Hepatic stellate cell (primary cell): ENCODE measurements around the gene CCL16.
"Not testable (repeated sequence)": the region's sequence is repeated elsewhere in the genome, so short reads cannot be mapped to it uniquely, and the experiment has no call there.

Source experiments
- DNase-seq: peaks from one replicate; pipeline ENCODE4 v3.0.0; 2011; ENCODE audit warnings: low spot score

Gene CCL16

DNA sequence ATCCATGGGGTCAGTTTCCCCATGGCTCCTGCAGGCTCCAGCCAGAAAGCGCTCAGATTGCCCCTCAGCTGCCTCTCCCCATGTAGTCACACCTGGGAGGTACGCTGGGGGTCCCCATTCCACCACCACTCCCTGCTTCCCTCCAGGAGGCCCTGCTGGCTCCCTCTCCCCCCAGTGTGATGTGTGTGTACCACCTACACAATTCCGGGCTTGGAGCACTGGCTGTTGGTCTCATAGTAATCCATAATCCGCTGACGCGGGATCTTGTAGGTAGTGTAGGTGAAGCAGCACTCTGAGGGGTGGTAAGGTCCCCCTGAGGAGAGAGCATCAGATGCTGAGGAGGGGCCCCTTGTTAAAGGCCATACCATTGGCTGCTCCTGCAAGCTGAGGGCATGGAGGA lies 2.8 kb upstream of the CCL16 start:
- no peak for DNase-seq

DNA sequence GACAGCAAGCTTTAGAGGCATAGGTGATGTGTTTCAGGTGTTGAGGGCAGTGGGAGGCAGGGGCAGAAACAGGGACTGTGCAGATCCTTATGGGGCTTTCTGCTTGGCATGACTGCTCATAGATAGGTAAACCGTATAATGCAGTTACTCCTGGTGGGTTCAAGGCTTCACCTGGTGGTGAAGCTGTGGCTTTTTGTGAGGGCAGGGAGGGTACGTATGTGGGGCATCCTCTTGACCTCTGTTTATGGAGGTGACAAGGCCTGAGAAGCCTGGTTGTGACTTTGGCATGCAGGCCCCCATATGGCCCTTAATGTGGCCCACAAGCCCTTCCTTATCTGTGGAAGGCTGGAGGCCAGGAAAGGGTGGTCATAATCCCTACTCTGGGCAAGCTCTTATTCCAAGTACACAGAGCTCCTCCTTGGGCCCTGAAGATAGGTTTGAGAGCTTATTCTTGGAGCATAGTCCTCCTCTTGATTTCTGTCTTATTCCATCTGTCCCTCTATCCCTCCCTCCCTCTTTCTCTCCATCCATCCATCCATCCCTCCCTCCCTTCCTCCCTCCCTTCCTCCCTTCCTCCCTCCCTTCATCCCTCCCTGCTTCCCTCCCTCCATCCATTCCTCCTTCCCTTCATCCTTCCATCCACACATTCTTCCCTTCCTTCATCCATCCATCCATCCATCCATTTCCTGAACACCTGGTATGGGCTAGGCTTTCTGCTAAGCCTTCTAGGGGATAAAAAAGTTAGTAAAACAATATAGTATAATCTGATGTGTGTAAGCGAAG lies 1.3 kb upstream of the CCL16 start:
- DNase-seq: no peak

DNA sequence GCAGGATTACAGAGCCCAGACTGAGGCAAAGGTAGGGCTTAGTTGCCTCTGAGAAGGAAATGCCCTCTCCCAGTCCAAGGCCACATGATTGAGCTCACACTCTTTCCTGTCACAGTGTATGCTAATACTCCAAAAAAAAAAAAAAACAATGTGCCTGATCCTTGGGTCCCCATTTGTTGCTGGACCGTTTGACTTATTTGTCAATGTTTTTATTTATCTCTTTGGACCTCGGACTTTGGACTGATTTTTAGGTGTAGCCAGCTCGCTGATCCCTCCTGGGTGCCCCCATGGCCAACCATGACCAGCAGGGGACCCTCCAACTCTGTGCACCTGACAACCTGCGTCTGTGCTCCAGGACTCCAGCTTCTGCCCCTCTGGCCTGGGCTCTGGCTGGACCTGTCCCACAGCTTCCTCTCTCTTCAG lies 622 bp upstream of the CCL16 start:
- DNase-seq: no peak

GRCh38 chr17:35978346-35978745 lies 3.0 kb downstream of the CCL16 start:
- DNase-seq: no peak

- no peak for DNase-seq
Observed at GRCh38 chr17:35977509-35977908, 3.8 kb downstream of the CCL16 start.

GRCh38 chr17:35973333-35974260 lies 7.7 kb downstream of the CCL16 start:
- DNase-seq: peak; percentile 29

GRCh38 chr17:35972945-35973332 lies 8.4 kb downstream of the CCL16 start:
- DNase-seq: no peak

- DNase-seq: no peak
Observed at GRCh38 chr17:35972535-35972934, 8.8 kb downstream of the CCL16 start.

GRCh38 chr17:35972066-35972465 lies 9.2 kb downstream of the CCL16 start:
- DNase-seq: no peak

DNA sequence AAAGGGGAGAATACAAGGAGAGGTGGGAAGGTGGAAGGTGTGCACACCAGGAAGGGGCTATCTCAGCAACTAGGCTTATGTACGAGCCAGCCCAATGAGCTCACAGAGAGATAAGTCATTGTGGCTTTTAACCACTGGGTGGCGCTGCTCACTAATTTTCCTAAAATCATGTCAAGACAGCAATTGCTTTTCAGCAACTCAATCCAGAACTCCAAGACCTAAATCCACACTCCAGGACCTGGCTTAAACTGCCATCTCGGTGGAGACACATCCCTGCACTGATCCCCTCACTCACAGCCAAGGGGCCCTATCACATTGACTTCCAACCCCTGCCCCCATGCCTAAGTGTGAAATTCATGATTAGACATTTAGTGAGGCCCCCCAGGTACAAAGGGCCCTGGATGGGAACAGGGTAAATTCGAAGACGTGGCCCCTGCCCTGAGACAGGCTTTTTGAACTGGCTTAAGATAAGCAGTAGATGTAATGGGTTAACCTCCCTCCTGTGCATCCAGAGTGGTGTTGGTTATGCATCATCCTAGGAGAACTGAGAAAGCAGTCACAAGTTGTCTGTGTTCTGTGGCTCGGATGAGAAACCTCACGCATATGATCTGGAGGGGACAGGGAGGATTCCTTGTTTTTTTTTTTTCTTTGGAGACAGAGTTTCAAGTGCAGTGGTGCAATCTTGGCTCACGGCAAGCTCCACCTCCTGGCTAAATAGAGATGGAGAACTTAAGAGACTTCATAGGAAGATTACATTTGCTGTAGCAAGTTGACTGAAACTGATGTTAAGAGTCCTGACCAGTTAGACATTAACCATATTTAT lies 11.5 kb downstream of the CCL16 start:
- DNase-seq: peak; percentile 55

DNA sequence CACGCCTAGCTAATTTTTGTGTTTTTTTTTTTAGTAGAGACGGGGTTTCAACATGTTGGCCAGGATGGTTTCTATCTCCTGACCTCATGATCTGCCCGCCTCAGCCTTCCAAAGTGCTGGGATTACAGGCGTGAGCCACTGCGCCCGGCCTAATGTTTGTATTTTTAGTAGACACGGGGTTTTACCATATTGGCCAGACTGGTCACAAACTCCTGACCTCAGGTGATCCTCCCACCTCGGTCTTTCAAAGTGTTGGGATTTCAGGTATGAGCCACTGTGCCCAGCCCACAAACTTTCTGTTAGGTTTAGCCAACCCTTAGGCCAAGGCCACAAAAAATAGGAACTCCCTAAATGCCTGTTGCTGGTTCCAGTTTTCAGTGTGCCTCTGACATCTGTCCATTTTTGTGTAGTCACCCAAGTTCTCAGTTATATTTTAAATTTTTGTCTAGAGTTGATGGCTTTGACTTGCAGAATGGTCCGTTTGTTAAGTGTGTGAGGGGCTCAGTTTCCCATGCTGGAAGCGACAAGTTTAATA lies 12.7 kb downstream of the CCL16 start:
- DNase-seq: no peak

GRCh38 chr17:35965272-35965671 lies 16.0 kb downstream of the CCL16 start:
- DNase-seq: no peak

DNA sequence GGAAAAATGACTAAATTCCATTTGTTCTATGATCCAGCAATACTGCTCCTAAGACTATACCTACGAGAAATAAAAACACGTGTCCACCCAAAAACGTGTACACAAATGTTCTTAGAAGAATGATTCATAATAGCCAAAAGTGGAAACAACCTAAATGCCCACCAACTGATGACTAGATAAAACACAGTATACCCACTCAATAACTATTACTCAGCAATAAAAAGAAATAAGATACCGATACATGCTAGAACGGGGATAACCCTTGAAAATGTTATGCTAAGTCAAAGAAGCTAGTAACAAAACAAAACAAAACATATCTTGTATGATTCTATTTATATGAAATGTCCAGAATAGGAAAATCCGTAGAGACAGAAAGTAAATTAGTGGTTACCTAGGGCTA lies 17.6 kb downstream of the CCL16 start:
- DNase-seq: no peak

- no peak for DNase-seq
Observed at GRCh38 chr17:35953720-35954119, 27.6 kb downstream of the CCL16 start.

DNA sequence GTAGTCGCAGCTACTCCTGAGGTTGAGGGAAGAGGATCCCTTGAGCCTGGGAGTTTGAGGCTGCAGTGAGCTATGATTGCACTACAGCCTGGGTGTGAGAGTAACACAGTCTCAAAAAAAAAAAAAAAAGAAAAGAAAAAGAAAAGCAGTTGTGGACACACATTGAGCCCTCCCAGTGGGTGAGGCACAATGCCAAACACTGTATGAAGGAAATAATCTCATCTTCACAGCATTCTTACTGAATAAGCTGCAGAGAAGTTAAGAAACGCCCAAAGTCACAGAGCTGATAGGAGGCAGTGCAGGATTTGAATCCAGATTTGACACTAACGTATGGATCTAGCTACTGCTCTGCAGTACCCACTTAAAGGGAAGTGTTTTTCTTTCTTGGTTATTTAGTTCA lies 31.9 kb downstream of the CCL16 start:
- no peak for DNase-seq

DNA sequence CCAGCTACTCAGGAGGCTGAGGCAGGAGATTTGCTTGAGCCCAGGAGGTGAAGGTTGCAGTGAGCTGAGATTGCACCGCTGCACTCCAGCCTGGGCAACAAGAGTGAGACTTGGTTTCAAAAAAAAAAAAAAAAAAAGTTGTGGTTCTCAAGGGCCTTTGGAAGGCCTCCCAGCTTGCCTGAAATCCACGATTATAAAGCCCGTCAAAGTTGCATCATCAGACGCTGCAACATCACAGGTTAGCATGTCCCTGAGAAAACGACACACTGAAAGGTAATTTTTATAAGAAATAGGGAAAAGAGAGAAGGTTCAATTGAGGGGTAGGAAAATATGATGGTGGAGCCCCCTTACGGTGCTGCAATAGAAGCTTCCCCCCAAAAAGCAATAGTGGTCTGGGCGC lies 33.2 kb downstream of the CCL16 start:
- no peak for DNase-seq

DNA sequence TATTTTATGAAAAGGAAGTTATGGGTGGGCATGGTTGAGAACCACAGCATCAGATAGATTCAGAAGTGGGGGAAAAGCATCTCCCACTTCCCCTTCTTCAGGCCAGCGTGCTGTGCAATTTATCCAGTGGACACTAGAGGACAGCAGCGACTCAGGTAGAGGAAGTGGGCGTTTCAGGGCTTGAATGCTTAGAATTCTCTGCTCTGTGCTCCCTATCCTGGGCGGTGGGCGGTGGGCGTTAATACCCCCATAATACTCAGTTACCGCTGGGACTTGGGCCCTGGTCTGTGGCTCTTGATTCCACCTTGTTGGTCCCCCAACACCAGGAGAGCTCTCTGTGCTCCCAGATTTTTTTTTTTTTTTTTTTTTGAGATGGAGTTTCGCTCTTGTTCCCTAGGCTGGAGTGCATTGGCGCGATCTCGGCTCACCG lies 34.1 kb downstream of the CCL16 start:
- no peak for DNase-seq

DNA sequence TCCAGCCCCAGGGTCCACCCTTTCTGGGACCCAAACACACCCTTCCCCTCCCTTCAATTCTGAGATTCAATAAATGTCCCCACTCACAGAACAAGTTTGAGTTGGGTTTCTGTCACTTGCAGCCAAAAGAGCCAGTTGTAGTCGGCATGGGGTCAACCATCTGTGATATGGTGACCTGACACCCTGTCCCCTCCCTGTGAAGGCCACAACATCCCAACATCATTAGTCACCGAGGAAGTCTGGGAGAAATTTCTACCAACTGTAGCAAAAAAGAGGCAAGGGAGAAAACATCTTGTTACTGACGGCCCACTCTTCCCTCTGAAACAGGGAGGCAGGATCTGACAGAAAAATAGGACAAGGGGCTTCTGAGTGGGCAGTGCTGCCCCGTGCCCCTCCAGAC lies 37.1 kb downstream of the CCL16 start:
- DNase-seq: peak; percentile 18

DNA sequence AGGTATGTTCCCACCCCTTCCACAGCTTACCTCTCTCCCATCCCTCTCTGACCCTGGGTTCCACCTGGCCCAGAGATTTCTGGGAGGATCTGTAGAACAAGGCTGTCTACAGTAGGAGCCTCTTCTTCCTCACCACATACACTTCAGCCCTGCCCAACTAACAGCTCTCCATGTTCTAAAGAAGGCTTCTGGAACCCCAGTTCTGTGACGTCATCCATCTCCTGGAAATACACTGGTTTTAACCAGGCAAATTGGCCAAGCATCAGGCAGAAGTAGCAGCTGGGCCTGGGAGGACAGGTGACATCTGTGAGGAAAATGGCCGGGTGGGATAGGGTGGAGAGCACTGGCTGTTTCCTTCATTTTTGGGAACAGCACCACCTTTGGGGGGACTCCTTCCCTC lies 37.8 kb downstream of the CCL16 start, which contains the start of gene LYZL6:
Gene LYZL6 (minus strand): TSS at position 177 of the 400 bp plus-strand sequence. CDS start 4,357 bp downstream, outside the sequence.
- no peak for DNase-seq

DNA sequence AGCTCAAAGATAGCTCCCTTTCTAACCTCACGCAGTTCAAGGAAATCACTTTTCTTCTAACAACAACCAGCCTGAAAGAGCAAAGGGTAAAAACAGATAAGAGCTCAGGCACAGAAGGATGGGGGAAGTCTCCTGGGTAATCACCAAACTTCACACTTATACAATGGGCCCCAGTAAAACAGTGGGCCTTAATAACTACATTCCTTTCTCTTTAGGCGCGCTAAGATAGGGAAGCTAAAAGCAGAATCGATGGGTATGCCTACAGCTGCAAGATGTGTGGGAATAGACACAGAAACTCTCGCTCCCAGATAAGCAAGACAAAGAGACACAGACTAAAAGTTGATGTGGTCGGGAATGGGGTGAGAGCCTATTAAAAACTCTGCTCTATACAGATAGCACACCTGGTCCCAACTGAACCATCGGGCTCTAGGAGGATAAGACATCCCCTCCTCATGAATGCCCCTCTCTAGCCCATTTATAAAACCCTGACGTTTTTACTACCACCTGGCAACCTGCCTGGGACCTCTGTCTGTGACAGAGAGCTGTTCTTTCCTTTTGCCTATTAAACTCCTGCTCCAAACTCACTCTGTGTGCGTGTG lies 38.6 kb downstream of the CCL16 start:
- DNase-seq: no peak

- not testable (repeated sequence) for DNase-seq
Observed at GRCh38 chr17:35938492-35938891, 42.8 kb downstream of the CCL16 start.
